Caco-2 (cell line): Measurements from ENCODE around the gene CDKN2A. TPM values are rescaled to one million over a fixed set of nuclear protein-coding genes. Genes with fewer than 3 reads are reported as not detected.

Experiments
- BruUV-seq: library from RNA; stranded (reverse); fragments of 400-500 nt; replicated peaks from 2 replicates; lab custom pipeline; 2021; lab: Mats Ljungman, UMichigan
- CTCF ChIA-PET: fragments of 300-600 bp; sonication (Branson Sonifier 250); formaldehyde crosslinking; loops from one replicate; lab custom pipeline; 2022; ENCODE audit warnings: antibody characterized with exemption; lab: Charles Lee
- POLR2A ChIA-PET: fragments of 300-600 bp; sonication (Branson Sonifier 250); formaldehyde crosslinking; loops from one replicate; lab custom pipeline; 2022; ENCODE audit warnings: antibody characterized with exemption; lab: Charles Lee
- DNase-seq, 2 experiments: peaks; one replicate each; pipeline versions ENCODE4 v3.0.0 to v3.0.0-alpha.2; 2020 to 2022
- H3K27me3 ChIP-seq: replicated peaks from 2 replicates; pipeline ENCODE4 v1.6.0; 2011; ENCODE audit warnings: low read length; ENCODE audit not compliant: control insufficient read depth, insufficient read depth
- H3K36me3 ChIP-seq: 2 replicates; pipeline ENCODE4 v1.5.1; 2011; ENCODE audit warnings: low read length; ENCODE audit not compliant: control insufficient read depth, insufficient read depth
- H3K4me1 ChIP-seq: fragments of 250-450 bp; sonication (Bioruptor Pico); 2 replicates; pipeline ENCODE4 v1.5.1; 2020; ENCODE audit warnings: mild to moderate bottlenecking
- H3K4me3 ChIP-seq: 2 replicates; pipeline ENCODE4 v1.5.1; 2011; ENCODE audit warnings: low read depth, mild to moderate bottlenecking, control low read depth, low read length
- H3K9me3 ChIP-seq: fragments of 250-450 bp; sonication (Bioruptor Pico); 2 replicates; pipeline ENCODE4 v1.5.1; 2020; ENCODE audit warnings: mild to moderate bottlenecking, moderate library complexity
- H3K27ac Mint-ChIP-seq: one replicate; pipeline ENCODE4 v1.8.0; 2022; ENCODE audit warnings: mixed read lengths; ENCODE audit not compliant: unreplicated experiment
- H3K27me3 Mint-ChIP-seq: one replicate; pipeline ENCODE4 v1.8.0; 2022; ENCODE audit warnings: mixed read lengths; ENCODE audit not compliant: insufficient read depth, unreplicated experiment
- H3K36me3 Mint-ChIP-seq: one replicate; pipeline ENCODE4 v1.8.0; 2022; ENCODE audit warnings: mild to moderate bottlenecking, mixed read lengths; ENCODE audit not compliant: insufficient read depth, unreplicated experiment
- H3K4me1 Mint-ChIP-seq: one replicate; pipeline ENCODE4 v1.8.0; 2022; ENCODE audit warnings: low read depth, mixed read lengths; ENCODE audit not compliant: unreplicated experiment
- H3K4me3 Mint-ChIP-seq: one replicate; pipeline ENCODE4 v1.8.0; 2022; ENCODE audit warnings: mild to moderate bottlenecking, moderate library complexity, mixed read lengths; ENCODE audit not compliant: unreplicated experiment
- H3K9me3 Mint-ChIP-seq: one replicate; pipeline ENCODE4 v1.8.0; 2022; ENCODE audit warnings: mixed read lengths; ENCODE audit not compliant: unreplicated experiment
- intact Hi-C: fragments of 100-400 bp; cut with micrococcal nuclease; formaldehyde crosslinking; loops from one replicate; pipeline ENCODE4 v1.10.0; 2022; ENCODE audit not compliant: unreplicated experiment
- total RNA-seq: library from RNA; stranded (reverse); gene quantifications from 2 replicates; pipeline ENCODE4 v1.2.3, GENCODE V29; 2022
- TF ChIP-seq, protein P1 (sequence below), 2 experiments: fragments of 200-600 bp in 1 of 2; IDR thresholded peaks; 1 replicate in 1 of 2; 2 replicates in 1 of 2; pipeline versions ENCODE4 v1.5.1 to v1.8.0; 2011 to 2022; ENCODE audit warnings: antibody characterized with exemption in 1 of 2, control low read depth in 1 of 2, inconsistent platforms in 1 of 2, low read depth in 1 of 2, low read length in 1 of 2, mild to moderate bottlenecking in 1 of 2, moderate library complexity in 1 of 2; ENCODE audit not compliant: insufficient read depth in 1 of 2, severe bottlenecking in 1 of 2, unreplicated experiment in 1 of 2

Gene CDKN2A
- total RNA-seq, 1 experiment from 2014 or later, result 48.0 TPM

DNA sequence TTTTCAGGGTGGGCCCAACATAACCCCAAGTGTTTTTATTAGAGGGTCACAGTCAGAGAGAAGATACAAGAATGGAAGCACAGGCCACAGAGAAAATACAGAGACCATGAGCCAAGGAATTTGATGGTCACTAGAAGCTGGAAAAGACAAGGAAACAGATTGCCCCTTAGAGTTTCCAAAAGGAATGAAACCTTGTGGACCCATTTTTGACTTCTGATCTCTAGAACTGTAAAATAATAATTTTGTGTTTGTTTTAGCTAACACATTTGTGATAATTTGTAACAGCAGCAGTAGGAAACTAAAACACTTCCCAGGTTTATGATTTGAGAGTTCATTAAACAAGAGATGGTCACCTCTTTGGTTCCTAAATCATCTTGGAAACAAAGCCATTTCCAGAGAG, 21.8 kb downstream of the CDKN2A start:
- TF ChIP-seq, protein P1, sequence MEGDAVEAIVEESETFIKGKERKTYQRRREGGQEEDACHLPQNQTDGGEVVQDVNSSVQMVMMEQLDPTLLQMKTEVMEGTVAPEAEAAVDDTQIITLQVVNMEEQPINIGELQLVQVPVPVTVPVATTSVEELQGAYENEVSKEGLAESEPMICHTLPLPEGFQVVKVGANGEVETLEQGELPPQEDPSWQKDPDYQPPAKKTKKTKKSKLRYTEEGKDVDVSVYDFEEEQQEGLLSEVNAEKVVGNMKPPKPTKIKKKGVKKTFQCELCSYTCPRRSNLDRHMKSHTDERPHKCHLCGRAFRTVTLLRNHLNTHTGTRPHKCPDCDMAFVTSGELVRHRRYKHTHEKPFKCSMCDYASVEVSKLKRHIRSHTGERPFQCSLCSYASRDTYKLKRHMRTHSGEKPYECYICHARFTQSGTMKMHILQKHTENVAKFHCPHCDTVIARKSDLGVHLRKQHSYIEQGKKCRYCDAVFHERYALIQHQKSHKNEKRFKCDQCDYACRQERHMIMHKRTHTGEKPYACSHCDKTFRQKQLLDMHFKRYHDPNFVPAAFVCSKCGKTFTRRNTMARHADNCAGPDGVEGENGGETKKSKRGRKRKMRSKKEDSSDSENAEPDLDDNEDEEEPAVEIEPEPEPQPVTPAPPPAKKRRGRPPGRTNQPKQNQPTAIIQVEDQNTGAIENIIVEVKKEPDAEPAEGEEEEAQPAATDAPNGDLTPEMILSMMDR (IDR thresholded peaks at IDR 0.05; ENCODE audit: insufficient read depth in 1 of 2, low read depth in 1 of 2, low read length in 1 of 2, severe bottlenecking in 1 of 2, unreplicated experiment in 1 of 2), result no peak
- Mint-ChIP-seq H3K9me3 (no peaks in the 10 kb centered on the region), H3K27ac (no peak overlapping the region), H3K27me3 (no peaks in the 10 kb centered on the region), H3K36me3 (peaks cover 5% of the 10 kb centered on the region), H3K4me1 (no peaks in the 10 kb centered on the region), H3K4me3 (no peak overlapping the region)
- Histone ChIP-seq H3K36me3 (no peaks in the 10 kb centered on the region), H3K27me3 (no peaks in the 10 kb centered on the region), H3K4me3 (no peak overlapping the region), H3K9me3 (no peaks in the 10 kb centered on the region), H3K4me1 (no peaks in the 10 kb centered on the region)
- ChIA-PET CTCF (no interaction called here), POLR2A (no interaction called here)
- no TSS peak for BruUV-seq
- intact Hi-C loops, result no loop called here
- no peak for DNase-seq

DNA sequence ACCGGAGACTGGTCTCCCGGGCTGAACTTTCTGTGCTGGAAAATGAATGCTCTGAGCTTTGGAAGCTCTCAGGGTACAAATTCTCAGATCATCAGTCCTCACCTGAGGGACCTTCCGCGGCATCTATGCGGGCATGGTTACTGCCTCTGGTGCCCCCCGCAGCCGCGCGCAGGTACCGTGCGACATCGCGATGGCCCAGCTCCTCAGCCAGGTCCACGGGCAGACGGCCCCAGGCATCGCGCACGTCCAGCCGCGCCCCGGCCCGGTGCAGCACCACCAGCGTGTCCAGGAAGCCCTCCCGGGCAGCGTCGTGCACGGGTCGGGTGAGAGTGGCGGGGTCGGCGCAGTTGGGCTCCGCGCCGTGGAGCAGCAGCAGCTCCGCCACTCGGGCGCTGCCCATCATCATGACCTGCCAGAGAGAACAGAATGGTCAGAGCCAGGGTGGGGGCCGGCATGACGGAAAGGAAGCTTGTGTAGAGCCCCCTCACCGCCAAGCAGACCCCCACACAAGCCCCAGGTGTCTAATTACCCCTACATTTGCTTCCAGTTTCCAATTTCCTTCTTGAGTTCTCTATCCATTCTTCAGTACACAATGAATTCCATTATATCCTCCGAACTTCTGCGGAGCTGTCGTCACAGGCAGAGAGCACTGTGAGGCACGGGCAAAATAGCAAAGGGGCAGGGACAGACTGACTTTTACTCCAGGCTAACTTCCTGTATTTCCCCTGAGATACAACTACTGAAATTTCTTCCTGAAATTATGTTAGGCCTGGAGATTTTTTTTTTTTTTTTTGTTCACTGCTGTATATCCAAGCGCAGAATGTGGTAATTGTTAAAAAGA, 23.2 kb downstream of the CDKN2A start:
- TF ChIP-seq, protein P1 (IDR thresholded peaks at IDR 0.05; ENCODE audit: insufficient read depth in 1 of 2, low read depth in 1 of 2, low read length in 1 of 2, severe bottlenecking in 1 of 2, unreplicated experiment in 1 of 2), result no peak
- no peaks in the 10 kb centered on the region for H3K9me3 ChIP-seq
- no peak overlapping the region for H3K4me3 Mint-ChIP-seq
- H3K36me3 Mint-ChIP-seq, result peaks cover 5% of the 10 kb centered on the region
- no peaks in the 10 kb centered on the region for H3K4me1 Mint-ChIP-seq
- H3K27ac Mint-ChIP-seq, result no peak overlapping the region
- H3K27me3 ChIP-seq, result no peaks in the 10 kb centered on the region
- CTCF ChIA-PET, result interaction anchor here (0.6 kb wide), 1 partner anchor 148 kb away, joined by 3 read pairs; no protein-coding TSS in a partner anchor
- no peaks in the 10 kb centered on the region for H3K9me3 Mint-ChIP-seq
- no peaks in the 10 kb centered on the region for H3K4me1 ChIP-seq
- intact Hi-C loops, result no loop called here
- no peak for DNase-seq
- no peak overlapping the region for H3K4me3 ChIP-seq
- no TSS peak for BruUV-seq
- POLR2A ChIA-PET, result no interaction called here
- H3K27me3 Mint-ChIP-seq, result no peaks in the 10 kb centered on the region
- H3K36me3 ChIP-seq, result no peaks in the 10 kb centered on the region

- Histone ChIP-seq H3K27me3 (no peaks in the 10 kb centered on the region), H3K4me3 (no peak overlapping the region), H3K9me3 (no peaks in the 10 kb centered on the region), H3K4me1 (no peaks in the 10 kb centered on the region), H3K36me3 (no peaks in the 10 kb centered on the region)
- no TSS peak for BruUV-seq
- peaks cover 5% of the 10 kb centered on the region for H3K36me3 Mint-ChIP-seq
- TF ChIP-seq, protein P1 (IDR thresholded peaks at IDR 0.05; ENCODE audit: insufficient read depth in 1 of 2, low read depth in 1 of 2, low read length in 1 of 2, severe bottlenecking in 1 of 2, unreplicated experiment in 1 of 2), result no peak
- no peaks in the 10 kb centered on the region for H3K9me3 Mint-ChIP-seq
- DNase-seq, result no peak
- H3K27ac Mint-ChIP-seq, result no peak overlapping the region
- POLR2A ChIA-PET, result no interaction called here
- H3K27me3 Mint-ChIP-seq, result no peaks in the 10 kb centered on the region
- intact Hi-C loops, result loop anchor here (10.0 kb wide), 1 partner anchor 95 kb away; no protein-coding TSS in a partner anchor
- no peak overlapping the region for H3K4me3 Mint-ChIP-seq
- CTCF ChIA-PET, result no interaction called here
- no peaks in the 10 kb centered on the region for H3K4me1 Mint-ChIP-seq
Observed at GRCh38 chr9:21969951-21970799, 24.0 kb downstream of the CDKN2A start.
